GM18873 (cell line): Measurements from ENCODE around the gene VWF.
"Not testable (repeated sequence)": the region's sequence is repeated elsewhere in the genome, so short reads cannot be mapped to it uniquely, and the experiment has no call there.

Experiments
- ATAC-seq: cut with Tn5 transposase; IDR thresholded peaks from one replicate; pipeline ENCODE4 v1.9.1; 2021; ENCODE audit warnings: mild to moderate bottlenecking, moderate library complexity, moderate number of reproducible peaks; ENCODE audit not compliant: unreplicated experiment, low FRiP score

The VWF gene

GRCh38 chr12:6124411-6125309 is at the start of gene VWF:
TSS of gene VWF (minus strand) at chr12:6124670. CDS start at chr12:6123196, 1,474 bp downstream.
- ATAC-seq = no peak

- no peak for ATAC-seq
These were observed 48.4 kb upstream of the VWF start for GRCh38 chr12:6172862-6173261.

- ATAC-seq = no peak
These were observed 47.6 kb upstream of the VWF start for GRCh38 chr12:6172086-6172485.

- no peak for ATAC-seq
These were observed 47.0 kb upstream of the VWF start for GRCh38 chr12:6171409-6172015.

- ATAC-seq = peak; percentile 35
These were observed 43.1 kb upstream of the VWF start for GRCh38 chr12:6167327-6168280.

GRCh38 chr12:6166808-6167207 is 42.3 kb upstream of the VWF start:
- no peak for ATAC-seq

- no peak for ATAC-seq
These were observed 40.9 kb upstream of the VWF start for GRCh38 chr12:6165395-6165794.

GRCh38 chr12:6163416-6164060 is 39.1 kb upstream of the VWF start:
- no peak for ATAC-seq

- ATAC-seq = no peak
These were observed 36.8 kb upstream of the VWF start for GRCh38 chr12:6161124-6161882.

- ATAC-seq = not testable (repeated sequence)
These were observed 35.7 kb upstream of the VWF start for GRCh38 chr12:6160049-6160649.

GRCh38 chr12:6159166-6160011 is 34.9 kb upstream of the VWF start:
- ATAC-seq = not testable (repeated sequence)

- no peak for ATAC-seq
These were observed 34.3 kb upstream of the VWF start for GRCh38 chr12:6158749-6159148.

GRCh38 chr12:6158255-6158654 is 33.8 kb upstream of the VWF start:
- no peak for ATAC-seq

- no peak for ATAC-seq
These were observed 33.0 kb upstream of the VWF start for GRCh38 chr12:6157482-6157881.

- no peak for ATAC-seq
These were observed 30.4 kb upstream of the VWF start for GRCh38 chr12:6154730-6155459.

- not testable (repeated sequence) for ATAC-seq
These were observed 24.3 kb upstream of the VWF start for GRCh38 chr12:6148722-6149121.

- ATAC-seq = no peak
These were observed 23.6 kb upstream of the VWF start for GRCh38 chr12:6148061-6148460.

- no peak for ATAC-seq
These were observed 22.5 kb upstream of the VWF start for GRCh38 chr12:6146951-6147350.
